K562 (cell line): ENCODE data around the gene LZTR1. TPM values are rescaled to one million over a fixed set of nuclear protein-coding genes. Genes with fewer than 3 reads are reported as not detected.

Experiments
- ADNP ChIP-seq: fragments of 200-800 bp; sonication (Bioruptor generic); IDR thresholded peaks from 2 replicates; pipeline ENCODE4 v1.6.1; 2016; ENCODE audit warnings: missing genetic modification characterization, missing compliant biosample characterization
- ARID2 ChIP-seq: fragments of 450-650 bp; IDR thresholded peaks from 2 replicates; pipeline ENCODE4 v1.6.1; 2017; ENCODE audit warnings: antibody characterized with exemption, mild to moderate bottlenecking
- CCNT2 ChIP-seq: IDR thresholded peaks from 2 replicates; pipeline ENCODE4 v1.6.1; 2011; ENCODE audit warnings: borderline replicate concordance, low read depth, mild to moderate bottlenecking, moderate library complexity, mixed read lengths, low read length; ENCODE audit not compliant: insufficient read length; ENCODE audit errors: extremely low read depth
- CGGBP1 ChIP-seq: fragments of 250-450 bp; sonication (Bioruptor Pico); IDR thresholded peaks from 2 replicates; pipeline ENCODE4 v1.9.0; 2021; ENCODE audit warnings: mild to moderate bottlenecking
- EHMT2 ChIP-seq: fragments of 450-650 bp; IDR thresholded peaks from 2 replicates; pipeline ENCODE4 v1.6.1; 2018; ENCODE audit warnings: antibody characterized with exemption
- FOSL1 ChIP-seq: fragments of 200-800 bp; sonication (Bioruptor generic); conservative IDR thresholded peaks from 2 replicates; pipeline ENCODE4 v1.6.1; 2016; ENCODE audit warnings: missing genetic modification characterization, missing compliant biosample characterization
- FOXK1 ChIP-seq: sonication (generic); formaldehyde crosslinking; IDR thresholded peaks from 2 replicates; pipeline ENCODE4 v1.8.0; 2022; ENCODE audit warnings: missing genetic modification reagents, mild to moderate bottlenecking, borderline replicate concordance
- GABPB2 ChIP-seq: fragments of 250-450 bp; sonication (Bioruptor Pico); conservative IDR thresholded peaks from 2 replicates; pipeline ENCODE4 v1.5.1; 2021; ENCODE audit warnings: mild to moderate bottlenecking
- HMG20A ChIP-seq: fragments of 450-650 bp; formaldehyde crosslinking; conservative IDR thresholded peaks from 2 replicates; pipeline ENCODE4 v1.4.0; 2020; ENCODE audit warnings: mild to moderate bottlenecking, mixed read lengths
- HOMEZ ChIP-seq: fragments of 250-450 bp; sonication (Bioruptor Pico); IDR thresholded peaks from 2 replicates; pipeline ENCODE4 v1.4.0; 2020; ENCODE audit warnings: mild to moderate bottlenecking, moderate library complexity
- KLF13 ChIP-seq: fragments of 450-650 bp; IDR thresholded peaks from 2 replicates; pipeline ENCODE4 v1.6.1; 2016; ENCODE audit warnings: missing genetic modification characterization, low read depth, mild to moderate bottlenecking, missing compliant biosample characterization, moderate library complexity, borderline replicate concordance
- MTA3 ChIP-seq: fragments of 450-650 bp; formaldehyde crosslinking; IDR thresholded peaks from 2 replicates; pipeline ENCODE4 v1.6.1; 2017; ENCODE audit warnings: mild to moderate bottlenecking, borderline replicate concordance
- NCOA6 ChIP-seq: fragments of 450-650 bp; IDR thresholded peaks from 2 replicates; pipeline ENCODE4 v1.6.1; 2017; ENCODE audit warnings: mild to moderate bottlenecking
- NR0B1 ChIP-seq: fragments of 450-650 bp; IDR thresholded peaks from one replicate; pipeline ENCODE4 v1.6.1; 2018; ENCODE audit warnings: mild to moderate bottlenecking, moderate library complexity; ENCODE audit not compliant: partially characterized antibody
- PHF20 ChIP-seq: fragments of 450-650 bp; IDR thresholded peaks from 2 replicates; pipeline ENCODE4 v1.6.1; 2018; ENCODE audit not compliant: partially characterized antibody
- SNAPC5 ChIP-seq: fragments of 250-450 bp; sonication (Bioruptor Pico); IDR thresholded peaks from 2 replicates; pipeline ENCODE4 v1.8.0; 2021; ENCODE audit warnings: moderate library complexity, mild to moderate bottlenecking, inconsistent platforms
- TGIF2 ChIP-seq: sonication (generic); formaldehyde crosslinking; IDR thresholded peaks from 2 replicates; pipeline ENCODE4 v1.8.1; 2022; ENCODE audit warnings: mild to moderate bottlenecking, missing genetic modification reagents, moderate library complexity
- THAP7 ChIP-seq: fragments of 250-450 bp; sonication (Bioruptor Pico); IDR thresholded peaks from 2 replicates; pipeline ENCODE4 v1.5.0; 2021
- UBTF ChIP-seq, 2 experiments: IDR thresholded peaks; 2 replicates each; pipeline ENCODE4 v1.6.1; 2012; ENCODE audit warnings: improper control_type of control experiment in 2 of 2, low read depth in 2 of 2, low read length in 2 of 2, borderline replicate concordance in 1 of 2
- ZFPM2 ChIP-seq: fragments of 250-450 bp; sonication (Bioruptor Pico); IDR thresholded peaks from 2 replicates; pipeline ENCODE4 v1.5.1; 2022; ENCODE audit warnings: mild to moderate bottlenecking
- ZNF347 ChIP-seq: fragments of 450-650 bp; formaldehyde crosslinking; IDR thresholded peaks from 2 replicates; pipeline ENCODE4 v1.4.0; 2020; ENCODE audit warnings: low read depth, mild to moderate bottlenecking, moderate library complexity
- ZNF717 ChIP-seq: fragments of 250-450 bp; sonication (Bioruptor Pico); IDR thresholded peaks from 2 replicates; pipeline ENCODE4 v1.5.0; 2021
- polyA plus RNA-seq, 8 experiments: library from polyadenylated mRNA; depleted of rRNA in 4 of 8; stranded (reverse) in 5 of 8; unstranded in 3 of 8; fragments of >200 nt; fragmentation: Nextera tagmentation in 2 of 8; fragmentation: Illumina TruSeq in 1 of 8; extraction: Ambion mirVana in 2 of 8; extraction: Trizol in 1 of 8; gene quantifications; 2 replicates each; pipeline versions ENCODE4 v1.2.1 to v1.2.3, GENCODE V29; 2011 to 2014; ENCODE audit warnings: inconsistent platforms in 1 of 8, missing spikeins in 1 of 8
- total RNA-seq, 7 experiments: library from RNA; depleted of rRNA in 6 of 7; stranded (reverse); fragments of >200 nt in 6 of 7; fragmentation: Illumina TruSeq in 2 of 7; extraction: Trizol in 2 of 7; gene quantifications; 2 replicates each; pipeline versions ENCODE4 v1.2.1 to v1.2.3, GENCODE V29; 2011 to 2021; ENCODE audit warnings: low replicate concordance in 1 of 7

The LZTR1 gene
- total and polyA plus RNA-seq, 9 of the 15 experiments (the other 6 are each of a cell fraction or from before 2014, with no cell fraction given), result 2.2 to 135 (median 63.0) TPM

- TF ChIP-seq FOXK1, result no peak
- no peak for TF ChIP-seq EHMT2
- no peak for TF ChIP-seq ZNF347
- TF ChIP-seq ADNP, result no peak
- no peak for TF ChIP-seq KLF13 (tag)
- TF ChIP-seq GABPB2 (CRISPR knock-in tag), result no peak
- TF ChIP-seq TGIF2, result no peak
- TF ChIP-seq ZNF717 (CRISPR knock-in tag), result no peak
- no peak for TF ChIP-seq HMG20A (CRISPR knock-in tag)
- no peak for TF ChIP-seq PHF20
- TF ChIP-seq HOMEZ, result no peak
- no peak for TF ChIP-seq MTA3
- no peak for TF ChIP-seq NCOA6
- TF ChIP-seq THAP7 (CRISPR knock-in tag), result no peak
- no peak for TF ChIP-seq ARID2
- TF ChIP-seq ZFPM2, result peak; percentile 3; the same call in 1 of the 2 replicates
- TF ChIP-seq NR0B1, result no peak
- no peak for TF ChIP-seq CGGBP1 (CRISPR knock-in tag)
- no peak for TF ChIP-seq CCNT2
- no peak for TF ChIP-seq FOSL1
- no peak for TF ChIP-seq SNAPC5 (CRISPR knock-in tag)
- TF ChIP-seq UBTF (IDR thresholded peaks at IDR 0.05; ENCODE audit: borderline replicate concordance in 1 of 2, low read depth in 2 of 2, low read length in 2 of 2), result no peak
These were observed 56.3 kb downstream of the LZTR1 start (continued) for GRCh38 chr22:21038405-21038804.
